Gastroesophageal sphincter (tissue), 3 donors: ENCODE results near the gene IKZF4.

Experiments
- POLR2A ChIP-seq, 2 donors: fragments of 450-650 bp; IDR thresholded peaks; one replicate each; pipeline ENCODE4 v1.6.1; 2017; ENCODE audit warnings: antibody characterized with exemption in 2 of 2, mild to moderate bottlenecking in 2 of 2, moderate library complexity in 1 of 2
- TF ChIP-seq, protein P1 (sequence below), 4 experiments: fragments of 200-600 bp in 2 of 4; fragments of 450-650 bp in 2 of 4; sonication (generic) in 1 of 4; IDR thresholded peaks; one replicate each; pipeline ENCODE4 v1.5.1; 2017 to 2019; ENCODE audit warnings: antibody characterized with exemption in 4 of 4, mild to moderate bottlenecking in 2 of 4, moderate library complexity in 2 of 4

GRCh38 chr12:56087220-56087619, 66.4 kb downstream of the IKZF4 start:
- TF ChIP-seq, protein P1, sequence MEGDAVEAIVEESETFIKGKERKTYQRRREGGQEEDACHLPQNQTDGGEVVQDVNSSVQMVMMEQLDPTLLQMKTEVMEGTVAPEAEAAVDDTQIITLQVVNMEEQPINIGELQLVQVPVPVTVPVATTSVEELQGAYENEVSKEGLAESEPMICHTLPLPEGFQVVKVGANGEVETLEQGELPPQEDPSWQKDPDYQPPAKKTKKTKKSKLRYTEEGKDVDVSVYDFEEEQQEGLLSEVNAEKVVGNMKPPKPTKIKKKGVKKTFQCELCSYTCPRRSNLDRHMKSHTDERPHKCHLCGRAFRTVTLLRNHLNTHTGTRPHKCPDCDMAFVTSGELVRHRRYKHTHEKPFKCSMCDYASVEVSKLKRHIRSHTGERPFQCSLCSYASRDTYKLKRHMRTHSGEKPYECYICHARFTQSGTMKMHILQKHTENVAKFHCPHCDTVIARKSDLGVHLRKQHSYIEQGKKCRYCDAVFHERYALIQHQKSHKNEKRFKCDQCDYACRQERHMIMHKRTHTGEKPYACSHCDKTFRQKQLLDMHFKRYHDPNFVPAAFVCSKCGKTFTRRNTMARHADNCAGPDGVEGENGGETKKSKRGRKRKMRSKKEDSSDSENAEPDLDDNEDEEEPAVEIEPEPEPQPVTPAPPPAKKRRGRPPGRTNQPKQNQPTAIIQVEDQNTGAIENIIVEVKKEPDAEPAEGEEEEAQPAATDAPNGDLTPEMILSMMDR (IDR thresholded peaks at IDR 0.05), result no peak
- TF ChIP-seq POLR2A (IDR thresholded peaks at IDR 0.05), result no peak
